SK-N-SH (cell line): Measurements from ENCODE around the gene PAF1. TPM values are rescaled to one million over a fixed set of nuclear protein-coding genes. Genes with fewer than 3 reads are reported as not detected.

Source experiments
- CTCF ChIA-PET: fragments of 300-600, 350-600 bp; formaldehyde crosslinking; extraction: SDS; loops from one replicate; lab custom pipeline; 2021; lab: Yijun Ruan, JAX
- POLR2A ChIA-PET: fragments of 350-600 bp; sonication (Branson Sonifier 250); formaldehyde crosslinking; extraction: SDS; loops from one replicate; lab custom pipeline; 2020; ENCODE audit warnings: antibody characterized with exemption, inconsistent platforms; lab: Yijun Ruan, JAX
- DNase-seq: peaks from one replicate; pipeline ENCODE4 v3.0.0; 2012
- H2AFZ ChIP-seq: fragments of 200-600 bp; sonication (generic); 2 replicates; pipeline ENCODE4 v1.8.1; 2016; ENCODE audit warnings: antibody characterized with exemption, mild to moderate bottlenecking, low read depth
- H3F3A ChIP-seq: fragments of 200-600 bp; sonication (generic); replicated peaks from 2 replicates; pipeline ENCODE3; 2016; ENCODE audit warnings: antibody characterized with exemption, mild to moderate bottlenecking; ENCODE audit not compliant: insufficient read depth
- H3K27ac ChIP-seq, 2 experiments: fragments of 200-500 bp in 1 of 2; fragments of 200-600 bp in 1 of 2; sonication (Bioruptor generic) in 1 of 2; sonication (generic), shearing (Covaris generic) in 1 of 2; 2 replicates each; pipeline versions ENCODE4 v1.5.1 to v1.6.1; 2014 to 2016; ENCODE audit warnings: low read depth in 2 of 2, inconsistent platforms in 1 of 2, low read length in 1 of 2, mild to moderate bottlenecking in 1 of 2, mixed read lengths in 1 of 2
- H3K27me3 ChIP-seq: fragments of 200-600 bp; sonication (generic), shearing (Covaris generic); 2 replicates; pipeline ENCODE4 v1.6.1; 2016; ENCODE audit warnings: mixed run types; ENCODE audit not compliant: insufficient read depth
- H3K36me3 ChIP-seq, 2 experiments: fragments of 200-500 bp in 1 of 2; fragments of 200-600 bp in 1 of 2; sonication (Bioruptor generic) in 1 of 2; sonication (generic) in 1 of 2; replicated peaks in 1 of 2; 2 replicates each; pipeline versions ENCODE3 to v1.5.1; 2014 to 2016; ENCODE audit warnings: low read length in 1 of 2, mild to moderate bottlenecking in 1 of 2; ENCODE audit not compliant: insufficient read depth in 2 of 2, control insufficient read depth in 1 of 2
- H3K4me1 ChIP-seq, 2 experiments: fragments of 200-500 bp in 1 of 2; fragments of 200-600 bp in 1 of 2; sonication (Bioruptor generic) in 1 of 2; sonication (generic), shearing (Covaris generic) in 1 of 2; 2 replicates each; pipeline versions ENCODE4 v1.5.1 to v1.6.1; 2014 to 2016; ENCODE audit warnings: low read depth in 1 of 2, low read length in 1 of 2, mixed run types in 1 of 2; ENCODE audit not compliant: insufficient read depth in 2 of 2, control insufficient read depth in 1 of 2
- H3K4me2 ChIP-seq: fragments of 200-600 bp; sonication (generic), shearing (Covaris generic); 2 replicates; pipeline ENCODE4 v1.6.1; 2017; ENCODE audit warnings: mixed run types
- H3K4me3 ChIP-seq, 2 experiments: fragments of 200-500 bp in 1 of 2; fragments of 200-600 bp in 1 of 2; sonication (Bioruptor generic) in 1 of 2; sonication (generic), shearing (Covaris generic) in 1 of 2; 2 replicates each; pipeline versions ENCODE4 v1.5.1 to v1.8.1; 2014 to 2016; ENCODE audit warnings: low read depth in 2 of 2, inconsistent platforms in 1 of 2, low read length in 1 of 2, mild to moderate bottlenecking in 1 of 2, mixed read lengths in 1 of 2, moderate library complexity in 1 of 2
- H3K79me2 ChIP-seq: fragments of 200-600 bp; sonication (generic); 2 replicates; pipeline ENCODE4 v1.8.1; 2017; ENCODE audit warnings: mild to moderate bottlenecking; ENCODE audit not compliant: insufficient read depth
- H3K9ac ChIP-seq: fragments of 200-600 bp; sonication (generic); 2 replicates; pipeline ENCODE4 v1.6.1; 2017; ENCODE audit warnings: mixed run types
- H3K9me2 ChIP-seq: fragments of 200-600 bp; sonication (generic); 2 replicates; pipeline ENCODE4 v1.6.1; 2017; ENCODE audit warnings: mixed run types
- H3K9me3 ChIP-seq: fragments of 200-600 bp; sonication (generic); 2 replicates; pipeline ENCODE4 v1.6.1; 2017; ENCODE audit warnings: mixed run types, mild to moderate bottlenecking, moderate library complexity
- H4K20me1 ChIP-seq: fragments of 200-600 bp; sonication (generic); 2 replicates; pipeline ENCODE4 v1.6.1; 2017; ENCODE audit warnings: mild to moderate bottlenecking, mixed run types; ENCODE audit not compliant: insufficient read depth
- CHD2 ChIP-seq: fragments of 150-350 bp; IDR thresholded peaks from 2 replicates; pipeline ENCODE4 v1.6.1; 2018; ENCODE audit warnings: low read length; ENCODE audit not compliant: partially characterized antibody
- ELF1 ChIP-seq: IDR thresholded peaks from 2 replicates; pipeline ENCODE4 v1.4.0; 2012
- EZH2phosphoT487 ChIP-seq: fragments of 200-600 bp; sonication (generic); IDR thresholded peaks from 2 replicates; pipeline ENCODE4 v1.6.1; 2017; ENCODE audit warnings: low read depth, mixed run types, mild to moderate bottlenecking, antibody characterized with exemption, moderate library complexity, borderline replicate concordance
- FOSL2 ChIP-seq: IDR thresholded peaks from 2 replicates; pipeline ENCODE4 v1.4.0; 2012; ENCODE audit warnings: low read depth, mild to moderate bottlenecking, moderate library complexity, borderline replicate concordance
- FOXJ3 ChIP-seq: sonication (generic); formaldehyde crosslinking; IDR thresholded peaks from 2 replicates; pipeline ENCODE4 v1.5.1; 2020; ENCODE audit warnings: mild to moderate bottlenecking, missing genetic modification reagents
- FOXM1 ChIP-seq: IDR thresholded peaks from 2 replicates; pipeline ENCODE4 v1.4.0; 2012; ENCODE audit warnings: low read depth, mild to moderate bottlenecking
- GABPA ChIP-seq: IDR thresholded peaks from 2 replicates; pipeline ENCODE4 v1.4.0; 2012; ENCODE audit warnings: low read depth, mild to moderate bottlenecking
- JUND ChIP-seq: IDR thresholded peaks from 2 replicates; pipeline ENCODE4 v1.4.0; 2012
- MEF2A ChIP-seq: IDR thresholded peaks from 2 replicates; pipeline ENCODE4 v1.4.0; 2012; ENCODE audit warnings: low read depth, borderline replicate concordance
- MXI1 ChIP-seq: IDR thresholded peaks from 2 replicates; pipeline ENCODE4 v1.6.1; 2012; ENCODE audit warnings: mild to moderate bottlenecking, low read depth, low read length, improper control_type of control experiment
- NFIC ChIP-seq: IDR thresholded peaks from 2 replicates; pipeline ENCODE4 v1.4.0; 2012; ENCODE audit warnings: borderline replicate concordance
- NRF1 ChIP-seq: IDR thresholded peaks from 2 replicates; pipeline ENCODE4 v1.6.1; 2012; ENCODE audit warnings: low read depth, mild to moderate bottlenecking, low read length
- POLR2AphosphoS5 ChIP-seq: IDR thresholded peaks from 2 replicates; pipeline ENCODE4 v1.6.1; 2012; ENCODE audit warnings: low read depth, low read length
- RAD21 ChIP-seq: IDR thresholded peaks from 2 replicates; pipeline ENCODE4 v1.6.1; 2012; ENCODE audit warnings: mild to moderate bottlenecking, low read length
- RCOR1 ChIP-seq: fragments of 150-350 bp; IDR thresholded peaks from 2 replicates; pipeline ENCODE4 v1.6.1; 2017; ENCODE audit warnings: antibody characterized with exemption, low read length
- RFX5 ChIP-seq: IDR thresholded peaks from 2 replicates; pipeline ENCODE4 v1.6.1; 2012; ENCODE audit warnings: mild to moderate bottlenecking, improper control_type of control experiment, low read length
- RXRA ChIP-seq: IDR thresholded peaks from 2 replicates; pipeline ENCODE4 v1.4.0; 2012; ENCODE audit warnings: low read depth, mild to moderate bottlenecking, borderline replicate concordance
- SIN3A ChIP-seq: IDR thresholded peaks from 2 replicates; pipeline ENCODE4 v1.6.1; 2012; ENCODE audit warnings: low read depth, mild to moderate bottlenecking, low read length, moderate library complexity, borderline replicate concordance
- SMC3 ChIP-seq: IDR thresholded peaks from 2 replicates; pipeline ENCODE4 v1.6.1; 2012; ENCODE audit warnings: low read depth, low read length, improper control_type of control experiment
- TAF1 ChIP-seq: IDR thresholded peaks from 2 replicates; pipeline ENCODE4 v1.6.1; 2012; ENCODE audit warnings: low read depth, mild to moderate bottlenecking, low read length, moderate library complexity, borderline replicate concordance
- TCF12 ChIP-seq: IDR thresholded peaks from 2 replicates; pipeline ENCODE4 v1.4.0; 2012
- TEAD4 ChIP-seq: IDR thresholded peaks from 2 replicates; pipeline ENCODE4 v1.4.0; 2012; ENCODE audit warnings: mild to moderate bottlenecking, borderline replicate concordance; ENCODE audit not compliant: insufficient read depth
- WGBS: methylation state at CpG from one replicate; pipeline ENCODE4 v1.1.6; 2017; ENCODE audit warnings: low lambda C conversion rate; 5-methylcytosine and 5-hydroxymethylcytosine counted together
- polyA plus RNA-seq, 3 experiments: library from polyadenylated mRNA; depleted of rRNA; stranded (reverse); fragments of >200 nt; gene quantifications; 2 replicates each; pipeline ENCODE4 v1.2.3, GENCODE V29; 2012
- TF ChIP-seq, protein P1 (sequence below): fragments of 150-350 bp; IDR thresholded peaks from 2 replicates; pipeline ENCODE4 v1.6.1; 2017; ENCODE audit warnings: antibody characterized with exemption, low read length, low read depth, borderline replicate concordance
- TF ChIP-seq, protein P2 (sequence below): IDR thresholded peaks from 2 replicates; pipeline ENCODE4 v1.4.0; 2012; ENCODE audit warnings: low read depth
- TF ChIP-seq, protein P3 (sequence below): IDR thresholded peaks from 2 replicates; pipeline ENCODE4; 2012
- TF ChIP-seq, protein P4 (sequence below): fragments of 150-350 bp; IDR thresholded peaks from 2 replicates; pipeline ENCODE4 v1.6.1; 2016; ENCODE audit warnings: mild to moderate bottlenecking, low read depth, low read length
- TF ChIP-seq, protein P5 (sequence below): fragments of 200-600 bp; sonication (generic); IDR thresholded peaks from 2 replicates; pipeline ENCODE4 v1.6.1; 2017; ENCODE audit warnings: antibody characterized with exemption, mild to moderate bottlenecking, moderate library complexity

The PAF1 gene
- polyA plus RNA-seq, 1 of the 3 experiments (the other 2 are of a cell fraction) = 65.3 TPM

DNA sequence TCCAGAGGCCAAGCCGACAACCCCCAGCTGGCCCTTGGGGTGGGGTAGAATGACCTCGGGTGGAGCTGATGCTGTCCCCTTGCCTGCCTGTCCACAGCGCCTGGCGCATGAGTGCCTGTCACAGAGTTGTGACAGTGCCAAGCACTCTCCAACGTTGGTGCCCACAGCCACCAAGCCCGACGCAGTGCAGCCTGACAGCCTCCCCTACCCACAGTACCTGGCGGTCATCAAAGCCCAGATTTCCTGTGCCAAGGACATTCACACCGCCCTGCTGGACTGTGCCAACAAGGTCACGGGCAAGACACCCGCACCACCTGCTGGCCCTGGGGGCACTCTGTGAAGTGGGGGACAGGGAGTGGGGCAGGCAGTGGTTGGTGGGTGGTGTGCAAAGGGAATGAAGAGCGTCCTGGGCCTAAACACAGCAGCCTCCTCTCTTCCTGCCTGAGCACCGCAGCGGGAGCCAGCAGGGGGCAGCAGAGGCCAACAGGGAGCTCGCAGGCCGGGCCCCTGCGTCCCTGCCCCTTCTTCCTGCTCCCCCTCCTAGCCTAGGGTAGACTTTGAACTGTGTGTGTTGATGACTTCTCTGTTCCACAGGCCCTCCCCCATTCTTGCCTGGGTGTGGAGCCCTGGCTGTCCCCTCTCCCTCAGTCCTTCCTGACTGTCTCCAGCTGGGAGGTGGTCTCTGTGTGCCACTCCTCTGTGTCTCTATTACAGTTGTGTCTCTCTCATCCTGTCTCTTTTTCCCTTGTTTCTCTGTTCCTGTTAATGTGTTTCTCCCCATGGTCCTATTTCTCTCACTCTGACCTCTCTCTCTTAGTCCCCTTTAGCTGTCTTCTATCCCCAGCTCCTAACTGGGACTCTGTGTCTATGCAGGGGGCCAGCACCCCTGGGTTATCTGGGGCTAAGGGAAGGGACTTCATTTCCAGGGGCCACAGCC lies 6.7 kb upstream of the PAF1 start:
- H2AFZ ChIP-seq = no peak overlapping the region
- 32% methylated on average over 15 of the region's 17 CpGs for WGBS
- H3K36me3 ChIP-seq = peaks cover 3 to 7% of the 10 kb centered on the region in 2 experiments
- peak overlapping the region; percentile 47; the same call in 1 of the 2 replicates for H3K9ac ChIP-seq
- no peaks in the 10 kb centered on the region for H3K27me3 ChIP-seq
- peak overlapping the region; percentile 57 for H3K4me2 ChIP-seq
- peaks cover 12 to 24% of the 10 kb centered on the region in 2 experiments; a peak in 3 of 4 replicates for H3K4me1 ChIP-seq
- peak; percentile 92 for DNase-seq
- H3F3A ChIP-seq = peaks cover 30% of the 10 kb centered on the region
- ChIA-PET POLR2A (interaction anchor here (0.7 to 1.3 kb wide), 3 partner anchors 9 to 38 kb away, joined by 3 to 8 read pairs (median 4); partner anchors contain the start of genes RPS16 and ZFP36), CTCF (interaction anchor here (0.5 to 6.5 kb wide), 27 partner anchors 10 to 763 kb away, joined by 3 to 106 read pairs (median 4); partner anchors contain the start of genes EID2B, PLEKHG2, RPS16 and SAMD4B)
- H3K79me2 ChIP-seq = peaks cover 29% of the 10 kb centered on the region
- no peaks in the 10 kb centered on the region for H3K9me2 ChIP-seq
- H4K20me1 ChIP-seq = no peaks in the 10 kb centered on the region
- no peaks in the 10 kb centered on the region for H3K9me3 ChIP-seq
- H3K27ac ChIP-seq = peak overlapping the region in 1 of 2 experiments; percentile 77; a peak in 3 of 4 replicates
- H3K4me3 ChIP-seq = peak overlapping the region in 1 of 2 experiments; percentile 35; a peak in 1 of 4 replicates
- TF ChIP-seq, protein P1, sequence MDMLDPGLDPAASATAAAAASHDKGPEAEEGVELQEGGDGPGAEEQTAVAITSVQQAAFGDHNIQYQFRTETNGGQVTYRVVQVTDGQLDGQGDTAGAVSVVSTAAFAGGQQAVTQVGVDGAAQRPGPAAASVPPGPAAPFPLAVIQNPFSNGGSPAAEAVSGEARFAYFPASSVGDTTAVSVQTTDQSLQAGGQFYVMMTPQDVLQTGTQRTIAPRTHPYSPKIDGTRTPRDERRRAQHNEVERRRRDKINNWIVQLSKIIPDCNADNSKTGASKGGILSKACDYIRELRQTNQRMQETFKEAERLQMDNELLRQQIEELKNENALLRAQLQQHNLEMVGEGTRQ = no peak
- TF ChIP-seq RFX5 (no peak), SIN3A (peak; percentile 54; the same call in 1 of the 2 replicates), NFIC (no peak), ELF1 (no peak), MXI1 (no peak), MEF2A (no peak), CHD2 (no peak), EZH2phosphoT487 (no peak), TCF12 (no peak), TAF1 (no peak), TEAD4 (no peak), RAD21 (peak; percentile 90), GABPA (no peak), NRF1 (peak; percentile 15; the same call in 1 of the 2 replicates), RXRA (no peak), FOSL2 (no peak), JUND (no peak), SMC3 (peak; percentile 98), POLR2AphosphoS5 (0 out of 2 replicates have a peak, but pooled peaks have one; percentile 22), FOXJ3 (CRISPR knock-in tag) (no peak), RCOR1 (no peak), FOXM1 (no peak)
- TF ChIP-seq, protein P2, sequence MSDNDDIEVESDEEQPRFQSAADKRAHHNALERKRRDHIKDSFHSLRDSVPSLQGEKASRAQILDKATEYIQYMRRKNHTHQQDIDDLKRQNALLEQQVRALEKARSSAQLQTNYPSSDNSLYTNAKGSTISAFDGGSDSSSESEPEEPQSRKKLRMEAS = no peak
- TF ChIP-seq, protein P3, sequence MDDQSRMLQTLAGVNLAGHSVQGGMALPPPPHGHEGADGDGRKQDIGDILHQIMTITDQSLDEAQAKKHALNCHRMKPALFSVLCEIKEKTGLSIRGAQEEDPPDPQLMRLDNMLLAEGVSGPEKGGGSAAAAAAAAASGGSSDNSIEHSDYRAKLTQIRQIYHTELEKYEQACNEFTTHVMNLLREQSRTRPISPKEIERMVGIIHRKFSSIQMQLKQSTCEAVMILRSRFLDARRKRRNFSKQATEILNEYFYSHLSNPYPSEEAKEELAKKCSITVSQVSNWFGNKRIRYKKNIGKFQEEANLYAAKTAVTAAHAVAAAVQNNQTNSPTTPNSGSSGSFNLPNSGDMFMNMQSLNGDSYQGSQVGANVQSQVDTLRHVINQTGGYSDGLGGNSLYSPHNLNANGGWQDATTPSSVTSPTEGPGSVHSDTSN = no peak
- TF ChIP-seq, protein P4, sequence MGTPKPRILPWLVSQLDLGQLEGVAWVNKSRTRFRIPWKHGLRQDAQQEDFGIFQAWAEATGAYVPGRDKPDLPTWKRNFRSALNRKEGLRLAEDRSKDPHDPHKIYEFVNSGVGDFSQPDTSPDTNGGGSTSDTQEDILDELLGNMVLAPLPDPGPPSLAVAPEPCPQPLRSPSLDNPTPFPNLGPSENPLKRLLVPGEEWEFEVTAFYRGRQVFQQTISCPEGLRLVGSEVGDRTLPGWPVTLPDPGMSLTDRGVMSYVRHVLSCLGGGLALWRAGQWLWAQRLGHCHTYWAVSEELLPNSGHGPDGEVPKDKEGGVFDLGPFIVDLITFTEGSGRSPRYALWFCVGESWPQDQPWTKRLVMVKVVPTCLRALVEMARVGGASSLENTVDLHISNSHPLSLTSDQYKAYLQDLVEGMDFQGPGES = no peak
- TF ChIP-seq, protein P5, sequence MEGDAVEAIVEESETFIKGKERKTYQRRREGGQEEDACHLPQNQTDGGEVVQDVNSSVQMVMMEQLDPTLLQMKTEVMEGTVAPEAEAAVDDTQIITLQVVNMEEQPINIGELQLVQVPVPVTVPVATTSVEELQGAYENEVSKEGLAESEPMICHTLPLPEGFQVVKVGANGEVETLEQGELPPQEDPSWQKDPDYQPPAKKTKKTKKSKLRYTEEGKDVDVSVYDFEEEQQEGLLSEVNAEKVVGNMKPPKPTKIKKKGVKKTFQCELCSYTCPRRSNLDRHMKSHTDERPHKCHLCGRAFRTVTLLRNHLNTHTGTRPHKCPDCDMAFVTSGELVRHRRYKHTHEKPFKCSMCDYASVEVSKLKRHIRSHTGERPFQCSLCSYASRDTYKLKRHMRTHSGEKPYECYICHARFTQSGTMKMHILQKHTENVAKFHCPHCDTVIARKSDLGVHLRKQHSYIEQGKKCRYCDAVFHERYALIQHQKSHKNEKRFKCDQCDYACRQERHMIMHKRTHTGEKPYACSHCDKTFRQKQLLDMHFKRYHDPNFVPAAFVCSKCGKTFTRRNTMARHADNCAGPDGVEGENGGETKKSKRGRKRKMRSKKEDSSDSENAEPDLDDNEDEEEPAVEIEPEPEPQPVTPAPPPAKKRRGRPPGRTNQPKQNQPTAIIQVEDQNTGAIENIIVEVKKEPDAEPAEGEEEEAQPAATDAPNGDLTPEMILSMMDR = peak; percentile 91
